B cell (primary cell): ENCODE results near the gene NKX2-3. TPM values are rescaled to one million over a fixed set of nuclear protein-coding genes. Genes with fewer than 3 reads are reported as not detected.

Experiments used
- ATAC-seq: fragments of 200-7000 bp; cut with Tn5 transposase; one replicate; pipeline ENCODE4 v1.10.0; 2021; ENCODE audit warnings: low read depth, mild to moderate bottlenecking, moderate number of reproducible peaks, moderate library complexity
- CTCF ChIA-PET: fragments of 350-600 bp; sonication (Branson Sonifier 250); formaldehyde crosslinking; loops from one replicate; lab custom pipeline; 2021; ENCODE audit warnings: antibody characterized with exemption, inconsistent platforms; lab: Charles Lee
- POLR2A ChIA-PET: fragments of 350-600 bp; sonication (Branson Sonifier 250); formaldehyde crosslinking; loops from one replicate; lab custom pipeline; 2021; ENCODE audit warnings: antibody characterized with exemption; lab: Charles Lee
- DNase-seq: peaks from one replicate; pipeline ENCODE4 v3.0.0; 2013
- H2AFZ ChIP-seq: 2 replicates; pipeline ENCODE4 v1.6.1; 2012; ENCODE audit warnings: mild to moderate bottlenecking, low read depth, low read length; ENCODE audit not compliant: insufficient read depth, poor library complexity, severe bottlenecking
- H3K27ac ChIP-seq, 2 donors: 1 replicate in 1 of 2; 2 replicates in 1 of 2; pipeline ENCODE4 v1.5.1; 2012 to 2013; ENCODE audit warnings: low read length in 2 of 2, mild to moderate bottlenecking in 2 of 2, moderate library complexity in 1 of 2
- H3K27me3 ChIP-seq, 4 experiments: fragments of 200-600 bp in 1 of 4; sonication (generic) in 1 of 4; replicated peaks in 1 of 4; 1 replicate in 2 of 4; 2 replicates in 2 of 4; pipeline versions ENCODE4 v1.6.1 to v1.7.0; 2013 to 2016; ENCODE audit warnings: low read length in 3 of 4, mild to moderate bottlenecking in 2 of 4, mixed read lengths in 1 of 4, moderate library complexity in 1 of 4; ENCODE audit not compliant: insufficient read depth in 4 of 4, control insufficient read depth in 3 of 4; ENCODE audit errors: control extremely low read depth in 1 of 4
- H3K36me3 ChIP-seq, 2 experiments: replicated peaks in 1 of 2; 1 replicate in 1 of 2; 2 replicates in 1 of 2; pipeline versions ENCODE4 v1.6.1 to v1.7.1; 2013; ENCODE audit warnings: low read length in 1 of 2; ENCODE audit not compliant: insufficient read depth in 2 of 2, control insufficient read depth in 1 of 2; ENCODE audit errors: control extremely low read depth in 1 of 2, extremely low read depth in 1 of 2
- H3K4me1 ChIP-seq, 2 donors: fragments of 200-600 bp in 1 of 2; sonication (generic) in 1 of 2; 1 replicate in 1 of 2; 2 replicates in 1 of 2; pipeline versions ENCODE4 v1.5.1 to v1.6.1; 2013 to 2017; ENCODE audit warnings: low read length in 2 of 2; ENCODE audit not compliant: control insufficient read depth in 2 of 2, insufficient read depth in 2 of 2
- H3K4me2 ChIP-seq: replicated peaks from 2 replicates; pipeline ENCODE3; 2012; ENCODE audit warnings: mild to moderate bottlenecking, low read depth, low read length; ENCODE audit not compliant: poor library complexity, severe bottlenecking
- H3K4me3 ChIP-seq, 5 experiments: fragments of 200-600 bp in 1 of 5; sonication (generic) in 1 of 5; 1 replicate in 3 of 5; 2 replicates in 2 of 5; pipeline versions ENCODE4 v1.5.1 to v1.7.0; 2011 to 2016; ENCODE audit warnings: low read length in 4 of 5, mild to moderate bottlenecking in 4 of 5, low read depth in 2 of 5, control low read depth in 1 of 5, moderate library complexity in 1 of 5; ENCODE audit not compliant: insufficient read depth in 1 of 5; ENCODE audit errors: control extremely low read depth in 1 of 5, extremely low read depth in 1 of 5
- H3K79me2 ChIP-seq: fragments of 200-600 bp; sonication (generic); one replicate; pipeline ENCODE4 v1.6.0; 2016; ENCODE audit warnings: low read length; ENCODE audit not compliant: control insufficient read depth, insufficient read depth
- H3K9ac ChIP-seq: fragments of 200-600 bp; sonication (generic); 2 replicates; pipeline ENCODE4 v1.6.1; 2017; ENCODE audit warnings: mild to moderate bottlenecking, low read length, moderate library complexity
- H3K9me3 ChIP-seq, 3 donors: one replicate each; pipeline versions ENCODE4 v1.6.1 to v1.7.1; 2013; ENCODE audit warnings: low read length in 2 of 3; ENCODE audit not compliant: control insufficient read depth in 2 of 3, insufficient read depth in 1 of 3; ENCODE audit errors: control extremely low read depth in 1 of 3
- H4K20me1 ChIP-seq: 2 replicates; pipeline ENCODE4 v1.6.0; 2012; ENCODE audit warnings: mild to moderate bottlenecking, low read length; ENCODE audit not compliant: insufficient read depth, control insufficient read depth, poor library complexity, severe bottlenecking
- H3K27ac Mint-ChIP-seq: one replicate; pipeline ENCODE4 v1.8.0; 2021; ENCODE audit warnings: mixed read lengths
- H3K27me3 Mint-ChIP-seq: one replicate; pipeline ENCODE4 v1.8.0; 2021; ENCODE audit warnings: mixed read lengths
- H3K4me1 Mint-ChIP-seq: one replicate; pipeline ENCODE4 v1.8.0; 2021; ENCODE audit warnings: mixed read lengths
- H3K4me3 Mint-ChIP-seq: one replicate; pipeline ENCODE4 v1.8.0; 2021; ENCODE audit warnings: mixed read lengths
- H3K9me3 Mint-ChIP-seq: one replicate; pipeline ENCODE4 v1.8.0; 2022; ENCODE audit warnings: mixed read lengths; ENCODE audit not compliant: insufficient read depth
- CTCF ChIP-seq: fragments of 200-600 bp; IDR thresholded peaks from one replicate; pipeline ENCODE4 v1.8.0; 2022; ENCODE audit warnings: antibody characterized with exemption, mild to moderate bottlenecking
- EZH2 ChIP-seq: IDR thresholded peaks from 2 replicates; pipeline ENCODE4 v1.6.1; 2012; ENCODE audit warnings: borderline replicate concordance, low read depth, mild to moderate bottlenecking, moderate library complexity, low read length; ENCODE audit not compliant: insufficient read depth, poor library complexity, severe bottlenecking
- WGBS: methylation state at CpG from one replicate; pipeline ENCODE4 v1.1.5; 2013; ENCODE audit warnings: missing lambda C conversion rate; ENCODE audit not compliant: insufficient coverage; 5-methylcytosine and 5-hydroxymethylcytosine counted together
- intact Hi-C: fragments of 100-400 bp; cut with micrococcal nuclease; formaldehyde crosslinking; loops from one replicate; pipeline ENCODE4 v1.10.0; 2022
- polyA plus RNA-seq: library from polyadenylated mRNA; depleted of rRNA; stranded (reverse); fragments of >200 nt; gene quantifications from 2 replicates; pipeline ENCODE4 v1.2.3, GENCODE V29; 2012
- total RNA-seq, 2 donors: library from RNA; stranded (reverse); fragments of 120-200 nt in 1 of 2; gene quantifications; 1 replicate in 1 of 2; 2 replicates in 1 of 2; pipeline versions ENCODE4 v1.2.3 to v1.2.4, GENCODE V29; 2013 to 2022

NKX2-3 gene
- total and polyA plus RNA-seq, 2 donors (not counting 1 experiment from before 2014, with no cell fraction given) = not detected

- intact Hi-C loops = no loop called here
- H3K27me3 ChIP-seq = peaks cover 0 to 96% (median 77%) of the 10 kb centered on the region in 4 experiments
- H4K20me1 ChIP-seq = no peaks in the 10 kb centered on the region
- peaks cover 79% of the 10 kb centered on the region for H3K27me3 Mint-ChIP-seq
- DNase-seq = peak; percentile 60
- H3K36me3 ChIP-seq = no peaks in the 10 kb centered on the region
- H3K27ac Mint-ChIP-seq = no peak overlapping the region
- no peak overlapping the region for H3K27ac ChIP-seq
- TF ChIP-seq EZH2 = no peak
- no peak for TF ChIP-seq CTCF
- H3K9me3 Mint-ChIP-seq = no peaks in the 10 kb centered on the region
- CTCF ChIA-PET = interaction anchor here (1.3 kb wide), 1 partner anchor 65 kb away, joined by 3 read pairs; no protein-coding TSS in a partner anchor
- peaks cover 54% of the 10 kb centered on the region for H3K4me1 Mint-ChIP-seq
- peak overlapping the region; percentile 86 for H3K4me2 ChIP-seq
- no peaks in the 10 kb centered on the region for H3K79me2 ChIP-seq
- peak overlapping the region in 3 of 5 experiments; percentile 16 to 59 (median 46) for H3K4me3 ChIP-seq
- no peak for ATAC-seq
- H3K9me3 ChIP-seq = peaks cover 0 to 61% (median 10%) of the 10 kb centered on the region in 3 donors
- WGBS = 13% methylated on average over 32 of the region's 40 CpGs
- peak overlapping the region; percentile 56 for H3K9ac ChIP-seq
- H3K4me3 Mint-ChIP-seq = peak overlapping the region; percentile 86
- peak overlapping the region; percentile 50 for H2AFZ ChIP-seq
- POLR2A ChIA-PET = no interaction called here
- H3K4me1 ChIP-seq = peaks cover 66% of the 10 kb centered on the region in 2 donors
Observed at GRCh38 chr10:99536338-99537085, 3.8 kb downstream of the NKX2-3 start.
